Activated B cell treated with CpG ODN at 0.5 μM for 24 hours (primary cell): ENCODE measurements around the gene NR2F6. TPM values are rescaled to one million over a fixed set of nuclear protein-coding genes. Genes with fewer than 3 reads are reported as not detected.

Experiments
- ATAC-seq: fragments of 200-7000 bp; cut with Tn5 transposase; one replicate; pipeline ENCODE4 v1.10.0; 2021; ENCODE audit warnings: low read depth, mild to moderate bottlenecking, moderate library complexity
- CTCF ChIA-PET: fragments of 350-600 bp; sonication (Branson Sonifier 250); formaldehyde crosslinking; loops from one replicate; lab custom pipeline; 2021; ENCODE audit warnings: antibody characterized with exemption; lab: Charles Lee
- POLR2A ChIA-PET: fragments of 350-600 bp; sonication (Branson Sonifier 250); formaldehyde crosslinking; loops from one replicate; lab custom pipeline; 2021; ENCODE audit warnings: antibody characterized with exemption; lab: Charles Lee
- DNase-seq: peaks from one replicate; pipeline ENCODE4 v3.0.0; 2022
- H3K27ac Mint-ChIP-seq: one replicate; pipeline ENCODE4 v1.8.0; 2020; ENCODE audit warnings: mixed read lengths
- H3K27me3 Mint-ChIP-seq: one replicate; pipeline ENCODE4 v1.8.0; 2021; ENCODE audit warnings: mixed read lengths
- H3K36me3 Mint-ChIP-seq: one replicate; pipeline ENCODE4 v1.8.0; 2021; ENCODE audit warnings: low read depth, mixed read lengths
- H3K4me1 Mint-ChIP-seq: one replicate; pipeline ENCODE4 v1.8.0; 2021; ENCODE audit warnings: mixed read lengths
- H3K4me3 Mint-ChIP-seq: one replicate; pipeline ENCODE4 v1.8.0; 2020; ENCODE audit warnings: mild to moderate bottlenecking, mixed read lengths
- H3K9me3 Mint-ChIP-seq: one replicate; pipeline ENCODE4 v1.8.0; 2020; ENCODE audit warnings: mixed read lengths
- CTCF ChIP-seq: fragments of 200-600 bp; IDR thresholded peaks from one replicate; pipeline ENCODE4 v1.8.0; 2022; ENCODE audit warnings: antibody characterized with exemption, mild to moderate bottlenecking
- intact Hi-C: fragments of 100-400 bp; cut with micrococcal nuclease; formaldehyde crosslinking; loops from one replicate; pipeline ENCODE4 v1.15.1; 2024
- total RNA-seq: library from RNA; stranded (reverse); gene quantifications from 2 replicates; pipeline ENCODE4 v1.2.3, GENCODE V29; 2022

Gene NR2F6
- total RNA-seq = 4.3 and 4.6 TPM in 2 replicates

- ChIA-PET POLR2A (interaction anchor here (0.5 to 2.0 kb wide), 2 partner anchors 10 to 121 kb away, joined by 5 to 15 read pairs; no protein-coding TSS in a partner anchor), CTCF (no interaction called here)
- H3K4me1 Mint-ChIP-seq = peaks cover 13% of the 10 kb centered on the region
- no peak for TF ChIP-seq CTCF
- intact Hi-C loops = no loop called here
- peak within 1 kb of the TSS; percentile 89 for H3K27ac Mint-ChIP-seq
- H3K9me3 Mint-ChIP-seq = no peaks in the 10 kb centered on the region
- no peaks in the 10 kb centered on the region for H3K36me3 Mint-ChIP-seq
- peak; percentile 39 for ATAC-seq
- H3K4me3 Mint-ChIP-seq = peak within 1 kb of the TSS; percentile 92
- H3K27me3 Mint-ChIP-seq = no peaks in the 10 kb centered on the region
- no peak for DNase-seq
These were observed at the start of gene NR2F6 for GRCh38 chr19:17245535-17245984. Gene NR2F6 (minus strand): TSS chr19:17245919. CDS start chr19:17245220, 699 bp downstream.

- Mint-ChIP-seq H3K9me3 (no peaks in the 10 kb centered on the region), H3K27ac (no peak overlapping the region), H3K4me3 (no peak overlapping the region), H3K4me1 (peaks cover 10% of the 10 kb centered on the region), H3K27me3 (no peaks in the 10 kb centered on the region), H3K36me3 (peaks cover 7% of the 10 kb centered on the region)
- no peak for TF ChIP-seq CTCF
- ChIA-PET CTCF (interaction anchor here (1.6 kb wide), 1 partner anchor 11 kb away, joined by 5 read pairs; the partner anchor contains the start of gene MRPL34), POLR2A (interaction anchor here (0.6 to 2.3 kb wide), 2 partner anchors 39 to 92 kb away, joined by 3 to 7 read pairs; no protein-coding TSS in a partner anchor)
- intact Hi-C loops = no loop called here
- DNase-seq = peak; percentile 36
- ATAC-seq = peak; percentile 8
These were observed 48.6 kb upstream of the NR2F6 start for GRCh38 chr19:17294051-17294891.

GRCh38 chr19:17293605-17294004 is 47.9 kb upstream of the NR2F6 start:
- H3K27ac Mint-ChIP-seq = no peak overlapping the region
- ATAC-seq (no peak), DNase-seq (no peak)
- TF ChIP-seq CTCF = no peak
- POLR2A ChIA-PET = interaction anchor here (0.7 to 2.3 kb wide), 3 partner anchors 16 to 602 kb away, joined by 6 to 7 read pairs (median 6); partner anchors contain the start of gene DDA1
- peaks cover 10% of the 10 kb centered on the region for H3K4me1 Mint-ChIP-seq
- H3K27me3 Mint-ChIP-seq = no peaks in the 10 kb centered on the region
- no peaks in the 10 kb centered on the region for H3K9me3 Mint-ChIP-seq
- no peak overlapping the region for H3K4me3 Mint-ChIP-seq
- intact Hi-C loops = loop anchor here (2.0 kb wide), 2 partner anchors 53 to 173 kb away; no protein-coding TSS in a partner anchor
- CTCF ChIA-PET = interaction anchor here (1.5 to 1.9 kb wide), 5 partner anchors 10 to 93 kb away, joined by 3 to 16 read pairs (median 12); partner anchors contain the start of genes ABHD8 and MRPL34
- peaks cover 4% of the 10 kb centered on the region for H3K36me3 Mint-ChIP-seq

GRCh38 chr19:17292301-17293074 is 46.8 kb upstream of the NR2F6 start:
- intact Hi-C loops = loop anchor here (1.0 to 2.0 kb wide), 4 partner anchors 13 to 174 kb away; partner anchors contain the start of gene MRPL34
- peak overlapping the region; percentile 53 for H3K27ac Mint-ChIP-seq

More at GRCh38 chr19:17292301-17293074, 46.8 kb upstream of the NR2F6 start:
- ChIA-PET CTCF (interaction anchor here (1.5 to 1.9 kb wide), 4 partner anchors 11 to 94 kb away, joined by 3 to 16 read pairs (median 13); partner anchors contain the start of genes ABHD8 and MRPL34), POLR2A (interaction anchor here (0.5 to 2.3 kb wide), 15 partner anchors 10 to 1900 kb away, joined by 3 to 11 read pairs (median 4); partner anchors contain the start of genes ABHD8, ANKLE1, ANO8 and BABAM1)
- peaks cover 10% of the 10 kb centered on the region for H3K4me1 Mint-ChIP-seq
- peak overlapping the region; percentile 85 for H3K4me3 Mint-ChIP-seq
- H3K27me3 Mint-ChIP-seq = peaks cover 2% of the 10 kb centered on the region
- no peaks in the 10 kb centered on the region for H3K36me3 Mint-ChIP-seq
- TF ChIP-seq CTCF = no peak
- H3K9me3 Mint-ChIP-seq = no peaks in the 10 kb centered on the region
- ATAC-seq (peak; percentile 91), DNase-seq (peak; percentile 90)
